HG03469 (cell line): ENCODE results near the gene CYP4Z1.
"Not testable (repeated sequence)": the region's sequence is repeated elsewhere in the genome, so short reads cannot be mapped to it uniquely, and the experiment has no call there.

Experiments used
- ATAC-seq: cut with Tn5 transposase; IDR thresholded peaks from one replicate; pipeline ENCODE4 v1.9.1; 2021; ENCODE audit warnings: mild to moderate bottlenecking, moderate library complexity, moderate number of reproducible peaks; ENCODE audit not compliant: unreplicated experiment

The CYP4Z1 gene

GRCh38 chr1:47067097-47067594 is at the start of gene CYP4Z1:
Gene CYP4Z1 (plus strand): TSS chr1:47067231. CDS start chr1:47067491, 260 bp downstream.
- no peak for ATAC-seq

- ATAC-seq = no peak
Observed at GRCh38 chr1:47021070-47021469, 46.0 kb upstream of the CYP4Z1 start.

GRCh38 chr1:47023268-47024140 is 43.5 kb upstream of the CYP4Z1 start, which contains the start of gene CYP4X1:
Gene CYP4X1 (plus strand): TSS chr1:47023669. CDS start chr1:47023818, 149 bp downstream.
- no peak for ATAC-seq

GRCh38 chr1:47024141-47024801 is 42.8 kb upstream of the CYP4Z1 start:
- ATAC-seq = no peak

GRCh38 chr1:47030170-47030805 is 36.7 kb upstream of the CYP4Z1 start:
- ATAC-seq = no peak

- no peak for ATAC-seq
Observed at GRCh38 chr1:47031059-47031458, 36.0 kb upstream of the CYP4Z1 start.

GRCh38 chr1:47031585-47031984 is 35.4 kb upstream of the CYP4Z1 start:
- no peak for ATAC-seq

- no peak for ATAC-seq
Observed at GRCh38 chr1:47036764-47037163, 30.3 kb upstream of the CYP4Z1 start.

- ATAC-seq = no peak
Observed at GRCh38 chr1:47059376-47059775, 7.7 kb upstream of the CYP4Z1 start.

GRCh38 chr1:47069080-47069479 is 2.0 kb downstream of the CYP4Z1 start:
- ATAC-seq = not testable (repeated sequence)

GRCh38 chr1:47069509-47069908 is 2.5 kb downstream of the CYP4Z1 start:
- not testable (repeated sequence) for ATAC-seq

- ATAC-seq = not testable (repeated sequence)
Observed at GRCh38 chr1:47089356-47089755, 22.3 kb downstream of the CYP4Z1 start.

- ATAC-seq = not testable (repeated sequence)
Observed at GRCh38 chr1:47091476-47091875, 24.4 kb downstream of the CYP4Z1 start.

GRCh38 chr1:47104816-47105215 is 37.8 kb downstream of the CYP4Z1 start:
- ATAC-seq = no peak

- no peak for ATAC-seq
Observed at GRCh38 chr1:47106792-47107191, 39.8 kb downstream of the CYP4Z1 start.

- ATAC-seq = not testable (repeated sequence)
Observed at GRCh38 chr1:47107851-47108574, 41.0 kb downstream of the CYP4Z1 start.

- not testable (repeated sequence) for ATAC-seq
Observed at GRCh38 chr1:47109482-47109881, 42.5 kb downstream of the CYP4Z1 start.

- no peak for ATAC-seq
Observed at GRCh38 chr1:47113178-47113577, 46.1 kb downstream of the CYP4Z1 start.

GRCh38 chr1:47121039-47121438 is 54.0 kb downstream of the CYP4Z1 start:
- ATAC-seq = not testable (repeated sequence)

GRCh38 chr1:47124834-47125233 is 57.8 kb downstream of the CYP4Z1 start:
- ATAC-seq = not testable (repeated sequence)
